DOHH2 (cell line): ENCODE results near the gene ZDHHC18.

Experiments
- H3F3A ChIP-seq: fragments of 200-600 bp; sonication (generic), shearing (Covaris generic); 2 replicates; pipeline ENCODE4 v1.6.0; 2016; ENCODE audit warnings: antibody characterized with exemption, mild to moderate bottlenecking; ENCODE audit not compliant: control insufficient read depth, insufficient read depth
- H3K27ac ChIP-seq: fragments of 200-600 bp; sonication (generic); 2 replicates; pipeline ENCODE4 v1.5.1; 2014; ENCODE audit warnings: low read depth, mild to moderate bottlenecking, low read length, moderate library complexity
- H3K27me3 ChIP-seq: fragments of 200-600 bp; sonication (generic); 2 replicates; pipeline ENCODE4 v1.6.1; 2014; ENCODE audit warnings: mild to moderate bottlenecking, low read length, mixed read lengths; ENCODE audit not compliant: control insufficient read depth
- H3K36me3 ChIP-seq: fragments of 200-600 bp; sonication (generic); 2 replicates; pipeline ENCODE4 v1.6.1; 2014; ENCODE audit warnings: mild to moderate bottlenecking, low read length, moderate library complexity, mixed read lengths; ENCODE audit not compliant: control insufficient read depth
- H3K4me1 ChIP-seq: fragments of 200-600 bp; sonication (generic); 2 replicates; pipeline ENCODE4 v1.6.1; 2014; ENCODE audit warnings: mild to moderate bottlenecking, low read length, mixed read lengths; ENCODE audit not compliant: control insufficient read depth
- H3K4me2 ChIP-seq: fragments of 200-600 bp; sonication (generic); 2 replicates; pipeline ENCODE4 v1.6.0; 2014; ENCODE audit warnings: mild to moderate bottlenecking, low read length, moderate library complexity
- H3K4me3 ChIP-seq: fragments of 200-600 bp; sonication (generic); 2 replicates; pipeline ENCODE4 v1.5.1; 2014; ENCODE audit warnings: mild to moderate bottlenecking, low read length, mixed read lengths
- H3K79me2 ChIP-seq: fragments of 200-600 bp; sonication (generic); 2 replicates; pipeline ENCODE4 v1.6.1; 2014; ENCODE audit warnings: mild to moderate bottlenecking, low read length, mixed read lengths; ENCODE audit not compliant: control insufficient read depth
- H3K9me2 ChIP-seq: fragments of 200-600 bp; sonication (generic); replicated peaks from 2 replicates; pipeline ENCODE4 v1.6.1; 2014; ENCODE audit warnings: mild to moderate bottlenecking, low read length, mixed read lengths; ENCODE audit not compliant: control insufficient read depth
- H3K9me3 ChIP-seq: fragments of 200-600 bp; sonication (generic); 2 replicates; pipeline ENCODE4 v1.6.1; 2014; ENCODE audit warnings: antibody characterized with exemption, low read length, mixed read lengths; ENCODE audit not compliant: control insufficient read depth, insufficient read depth
- H4K20me1 ChIP-seq: fragments of 200-600 bp; sonication (generic); 2 replicates; pipeline ENCODE4 v1.6.0; 2014; ENCODE audit warnings: low read depth, mild to moderate bottlenecking, antibody characterized with exemption, low read length, moderate library complexity; ENCODE audit not compliant: control insufficient read depth, insufficient read depth
- CTCF ChIP-seq: fragments of 200-600 bp; sonication (generic); IDR thresholded peaks from one replicate; pipeline ENCODE4 v1.5.1; 2014; ENCODE audit warnings: antibody characterized with exemption, mild to moderate bottlenecking, low read depth, low read length; ENCODE audit not compliant: poor library complexity, severe bottlenecking
- EZH2phosphoT487 ChIP-seq: fragments of 200-600 bp; sonication (generic); IDR thresholded peaks from 2 replicates; pipeline ENCODE4 v1.6.1; 2017; ENCODE audit warnings: borderline replicate concordance, mild to moderate bottlenecking, antibody characterized with exemption, low read length, moderate library complexity, mixed read lengths

The ZDHHC18 gene

DNA sequence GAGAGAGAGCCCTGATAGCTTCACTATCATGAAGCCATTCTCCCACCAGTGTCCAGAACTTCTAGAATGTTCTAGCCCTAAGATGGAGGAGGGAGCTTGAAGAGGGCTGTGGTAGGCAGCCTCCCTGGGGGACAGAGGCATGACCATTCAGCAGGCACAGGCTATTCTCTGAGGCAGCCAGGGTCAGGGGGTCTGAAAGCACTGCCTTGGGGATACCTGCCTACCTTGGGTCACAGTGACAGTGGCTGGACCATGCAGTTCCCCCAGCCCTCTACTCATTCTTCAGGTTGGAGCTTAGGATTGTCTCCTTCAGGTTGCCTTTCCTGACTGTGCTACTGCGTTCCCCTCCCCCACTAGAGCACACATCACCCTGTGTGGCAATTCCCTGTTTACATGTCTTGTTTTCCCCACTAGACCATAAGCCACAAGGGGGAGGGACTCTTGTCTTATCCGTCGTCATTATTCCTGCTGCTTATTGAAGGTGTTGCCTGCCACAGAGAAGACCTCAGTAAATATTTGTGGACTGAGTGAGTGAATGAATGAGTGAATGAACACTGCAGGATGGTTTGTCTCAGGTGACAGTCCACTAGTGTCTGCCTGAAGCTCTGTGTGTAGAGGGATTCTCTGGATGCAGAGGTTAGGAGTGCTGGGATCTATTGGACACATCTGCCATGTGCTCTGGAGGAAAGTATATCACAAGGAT, 5.2 kb downstream of the ZDHHC18 start:
- Histone ChIP-seq H3K27ac (no peak overlapping the region), H3K4me1 (peaks cover 48% of the 10 kb centered on the region), H3K27me3 (no peaks in the 10 kb centered on the region), H3K9me3 (no peaks in the 10 kb centered on the region), H3F3A (peaks cover 10% of the 10 kb centered on the region; the same call in 1 of the 2 replicates), H3K4me2 (no peak overlapping the region), H3K9me2 (no peaks in the 10 kb centered on the region), H3K36me3 (peaks cover 55% of the 10 kb centered on the region), H3K79me2 (peaks cover 44% of the 10 kb centered on the region), H4K20me1 (no peaks in the 10 kb centered on the region), H3K4me3 (no peak overlapping the region)
- TF ChIP-seq EZH2phosphoT487: no peak
- TF ChIP-seq CTCF: no peak

- Histone ChIP-seq H3K27ac (peak overlapping the region; percentile 77), H3K9me3 (no peaks in the 10 kb centered on the region)
Observed at GRCh38 chr1:26832249-26832960, 5.9 kb downstream of the ZDHHC18 start.

More at GRCh38 chr1:26832249-26832960, 5.9 kb downstream of the ZDHHC18 start:
- H3K79me2 ChIP-seq: peaks cover 38% of the 10 kb centered on the region
- no peaks in the 10 kb centered on the region for H3K27me3 ChIP-seq
- H3K36me3 ChIP-seq: peaks cover 55% of the 10 kb centered on the region
- no peak overlapping the region for H3K4me3 ChIP-seq
- no peaks in the 10 kb centered on the region for H3K9me2 ChIP-seq
- H3K4me1 ChIP-seq: peaks cover 46% of the 10 kb centered on the region
- no peaks in the 10 kb centered on the region for H4K20me1 ChIP-seq
- peaks cover 10% of the 10 kb centered on the region; the same call in 1 of the 2 replicates for H3F3A ChIP-seq
- H3K4me2 ChIP-seq: peak overlapping the region; percentile 62; the same call in 1 of the 2 replicates
- TF ChIP-seq EZH2phosphoT487 (no peak), CTCF (no peak)
